Measurements from ENCODE around the gene BIRC3. TPM values are rescaled to one million over a fixed set of nuclear protein-coding genes. Genes with fewer than 3 reads are reported as not detected.

The BIRC3 gene
- total RNA-seq, 2 experiments from 2014 or later = 115 to 124 TPM

- peak overlapping the region; percentile 50 for H3K4me3 Mint-ChIP-seq
- no peaks in the 10 kb centered on the region for H3K27me3 ChIP-seq (ENCODE audit: control insufficient read depth in 1 of 2, insufficient read depth in 2 of 2, low read length in 2 of 2)
- H3K9me3 Mint-ChIP-seq = no peaks in the 10 kb centered on the region
- no peaks in the 10 kb centered on the region for H3K27me3 Mint-ChIP-seq
- intact Hi-C loops (cut with DNase I, micrococcal nuclease) = loop anchor here (1.0 to 5.0 kb wide), 9 partner anchors 30 to 654 kb away; no protein-coding TSS in a partner anchor
- peaks cover 25% of the 10 kb centered on the region for H3K4me1 Mint-ChIP-seq (ENCODE audit: low read depth)
- H3K27ac ChIP-seq (ENCODE audit: low read depth in 1 of 2, low read length in 2 of 2) = no peak overlapping the region
- ChIA-PET POLR2A (interaction anchor here (0.8 to 9.4 kb wide), 5 partner anchors 28 to 378 kb away, joined by 3 to 156 read pairs (median 4); partner anchors contain the start of gene BIRC3), CTCF (interaction anchor here (1.0 to 2.9 kb wide), 10 partner anchors 17 to 207 kb away, joined by 4 to 24 read pairs (median 7); partner anchors contain the start of gene BIRC3)
- TF ChIP-seq CTCF (IDR thresholded peaks at IDR 0.05) = no peak
- H3K27ac Mint-ChIP-seq = no peak overlapping the region
- no peak for ATAC-seq (ENCODE audit: poor library complexity)
- no peak overlapping the region for H3K4me3 ChIP-seq (ENCODE audit: low read length)
- peaks cover 12% of the 10 kb centered on the region for H3K4me1 ChIP-seq (ENCODE audit: insufficient read depth, low read length)
- no peaks in the 10 kb centered on the region for H3K36me3 Mint-ChIP-seq (ENCODE audit: low read depth)
- no peaks in the 10 kb centered on the region for H3K9me3 ChIP-seq (ENCODE audit: control insufficient read depth in 1 of 2, insufficient read depth in 1 of 2, low read length in 2 of 2)
- no peaks in the 10 kb centered on the region for H3K36me3 ChIP-seq (ENCODE audit: insufficient read depth, low read length)
- DNase-seq = no peak
Measured at GRCh38 chr11:102288725-102289083, 28.6 kb upstream of the BIRC3 start.

GRCh38 chr11:102289592-102289991 is 27.7 kb upstream of the BIRC3 start:
- Mint-ChIP-seq H3K27me3 (no peaks in the 10 kb centered on the region), H3K27ac (no peak overlapping the region), H3K4me3 (no peak overlapping the region), H3K9me3 (no peaks in the 10 kb centered on the region), H3K4me1 (ENCODE audit: low read depth) (peaks cover 31% of the 10 kb centered on the region), H3K36me3 (ENCODE audit: low read depth) (no peaks in the 10 kb centered on the region)
- Histone ChIP-seq H3K27me3 (ENCODE audit: control insufficient read depth in 1 of 2, insufficient read depth in 2 of 2, low read length in 2 of 2) (no peaks in the 10 kb centered on the region), H3K4me3 (ENCODE audit: low read length) (no peak overlapping the region), H3K9me3 (ENCODE audit: control insufficient read depth in 1 of 2, insufficient read depth in 1 of 2, low read length in 2 of 2) (no peaks in the 10 kb centered on the region), H3K27ac (ENCODE audit: low read depth in 1 of 2, low read length in 2 of 2) (no peak overlapping the region), H3K36me3 (ENCODE audit: insufficient read depth, low read length) (no peaks in the 10 kb centered on the region), H3K4me1 (ENCODE audit: insufficient read depth, low read length) (peaks cover 15% of the 10 kb centered on the region)
- DNase-seq = no peak
- CTCF ChIA-PET = interaction anchor here (1.2 to 2.9 kb wide), 5 partner anchors 16 to 77 kb away, joined by 3 to 24 read pairs (median 5); no protein-coding TSS in a partner anchor
- POLR2A ChIA-PET = interaction anchor here (1.2 to 9.4 kb wide), 2 partner anchors 27 to 162 kb away, joined by 3 to 156 read pairs; partner anchors contain the start of gene BIRC3
- no peak for ATAC-seq (ENCODE audit: poor library complexity)
- no peak for TF ChIP-seq CTCF (IDR thresholded peaks at IDR 0.05)
- intact Hi-C loops (cut with DNase I, micrococcal nuclease) = loop anchor here (2.0 to 5.0 kb wide), 6 partner anchors 51 to 653 kb away; no protein-coding TSS in a partner anchor

- DNase-seq = no peak
- peaks cover 22% of the 10 kb centered on the region for H3K4me1 ChIP-seq (ENCODE audit: insufficient read depth, low read length)
- Mint-ChIP-seq H3K27me3 (no peaks in the 10 kb centered on the region), H3K27ac (no peak overlapping the region), H3K9me3 (no peaks in the 10 kb centered on the region), H3K4me1 (ENCODE audit: low read depth) (peaks cover 44% of the 10 kb centered on the region), H3K4me3 (no peak overlapping the region), H3K36me3 (ENCODE audit: low read depth) (no peaks in the 10 kb centered on the region)
- H3K27me3 ChIP-seq (ENCODE audit: control insufficient read depth in 1 of 2, insufficient read depth in 2 of 2, low read length in 2 of 2) = no peaks in the 10 kb centered on the region
- POLR2A ChIA-PET = interaction anchor here (1.5 to 9.4 kb wide), 2 partner anchors 25 to 50 kb away, joined by 3 to 156 read pairs; partner anchors contain the start of gene BIRC3
- no peak for TF ChIP-seq CTCF (IDR thresholded peaks at IDR 0.05)
- no peaks in the 10 kb centered on the region for H3K36me3 ChIP-seq (ENCODE audit: insufficient read depth, low read length)
- H3K4me3 ChIP-seq (ENCODE audit: low read length) = no peak overlapping the region
- CTCF ChIA-PET = interaction anchor here (1.5 kb wide), 1 partner anchor 27 kb away, joined by 9 read pairs; no protein-coding TSS in a partner anchor
- no peak overlapping the region for H3K27ac ChIP-seq (ENCODE audit: low read depth in 1 of 2, low read length in 2 of 2)
- ATAC-seq (ENCODE audit: poor library complexity) = no peak
- H3K9me3 ChIP-seq (ENCODE audit: control insufficient read depth in 1 of 2, insufficient read depth in 1 of 2, low read length in 2 of 2) = no peaks in the 10 kb centered on the region
- intact Hi-C loops (cut with DNase I, micrococcal nuclease) = no loop called here
Measured at GRCh38 chr11:102291831-102292230, 25.5 kb upstream of the BIRC3 start.

Measured in CD4-positive, alpha-beta T cell (primary cell).